Chondrocyte (in vitro differentiated cells): ENCODE data around the gene MBD1. TPM values are rescaled to one million over a fixed set of nuclear protein-coding genes. Genes with fewer than 3 reads are reported as not detected.
"Not testable (repeated sequence)": the region's sequence is repeated elsewhere in the genome, so short reads cannot be mapped to it uniquely, and the experiment has no call there.

Experiments used
- DNase-seq: peaks from one replicate; pipeline ENCODE4 v3.0.0; 2021; ENCODE audit warnings: mixed read lengths, low spot score
- H3K27ac Mint-ChIP-seq: one replicate; pipeline ENCODE4 v1.8.0; 2021; ENCODE audit warnings: mild to moderate bottlenecking, moderate library complexity, mixed read lengths; ENCODE audit not compliant: unreplicated experiment
- H3K27me3 Mint-ChIP-seq: 2 replicates; pipeline ENCODE4 v1.8.0; 2021; ENCODE audit warnings: low read depth, mixed read lengths
- H3K36me3 Mint-ChIP-seq: 2 replicates; pipeline ENCODE4 v1.8.0; 2021; ENCODE audit warnings: low read depth, mixed read lengths
- H3K4me1 Mint-ChIP-seq: 2 replicates; pipeline ENCODE4 v1.8.0; 2021; ENCODE audit warnings: low read depth, mild to moderate bottlenecking, mixed read lengths
- H3K4me3 Mint-ChIP-seq: one replicate; pipeline ENCODE4 v1.8.0; 2021; ENCODE audit warnings: mild to moderate bottlenecking, moderate library complexity, mixed read lengths; ENCODE audit not compliant: unreplicated experiment
- H3K9me3 Mint-ChIP-seq: 2 replicates; pipeline ENCODE4 v1.8.0; 2021; ENCODE audit warnings: low read depth, mixed read lengths
- CTCF ChIP-seq: fragments of 200-600 bp; sonication (generic); IDR thresholded peaks from 2 replicates; pipeline ENCODE4 v1.5.0; 2021; ENCODE audit warnings: antibody characterized with exemption, mild to moderate bottlenecking, moderate library complexity
- total RNA-seq: library from RNA; stranded (reverse); gene quantifications from 3 replicates; pipeline ENCODE4 v1.2.1, GENCODE V29; 2021

Gene MBD1
- total RNA-seq, 1 donor from 2014 or later: 62.0 TPM

GRCh38 chr18:50313873-50314460, 32.6 kb upstream of the MBD1 start:
- Mint-ChIP-seq H3K27me3 (peaks cover 45% of the 10 kb centered on the region), H3K4me1 (no peaks in the 10 kb centered on the region), H3K36me3 (no peaks in the 10 kb centered on the region), H3K4me3 (no peak overlapping the region), H3K9me3 (no peaks in the 10 kb centered on the region), H3K27ac (no peak overlapping the region)
- DNase-seq: no peak
- no peak for TF ChIP-seq CTCF

- Mint-ChIP-seq H3K27ac (no peak overlapping the region), H3K27me3 (peaks cover 36% of the 10 kb centered on the region), H3K9me3 (no peaks in the 10 kb centered on the region), H3K4me1 (peaks cover 5% of the 10 kb centered on the region), H3K4me3 (no peak overlapping the region), H3K36me3 (no peaks in the 10 kb centered on the region)
- DNase-seq: no peak
- no peak for TF ChIP-seq CTCF
These were observed 31.8 kb upstream of the MBD1 start for GRCh38 chr18:50313031-50313607.

- no peak overlapping the region for H3K27ac Mint-ChIP-seq
- DNase-seq: no peak
- H3K36me3 Mint-ChIP-seq: no peaks in the 10 kb centered on the region
- H3K27me3 Mint-ChIP-seq: peaks cover 32% of the 10 kb centered on the region
- H3K9me3 Mint-ChIP-seq: no peaks in the 10 kb centered on the region
- H3K4me1 Mint-ChIP-seq: peaks cover 9% of the 10 kb centered on the region
- no peak for TF ChIP-seq CTCF
- no peak overlapping the region for H3K4me3 Mint-ChIP-seq
These were observed 31.1 kb upstream of the MBD1 start for GRCh38 chr18:50312296-50313030.

GRCh38 chr18:50311650-50312049, 30.3 kb upstream of the MBD1 start:
- no peaks in the 10 kb centered on the region for H3K36me3 Mint-ChIP-seq
- no peak for TF ChIP-seq CTCF
- H3K27ac Mint-ChIP-seq: no peak overlapping the region
- H3K4me1 Mint-ChIP-seq: peaks cover 16% of the 10 kb centered on the region
- H3K9me3 Mint-ChIP-seq: no peaks in the 10 kb centered on the region
- H3K4me3 Mint-ChIP-seq: no peak overlapping the region
- peaks cover 26% of the 10 kb centered on the region for H3K27me3 Mint-ChIP-seq
- no peak for DNase-seq

- Mint-ChIP-seq H3K9me3 (peaks cover 3% of the 10 kb centered on the region), H3K36me3 (no peaks in the 10 kb centered on the region), H3K4me1 (peaks cover 16% of the 10 kb centered on the region), H3K27ac (no peak overlapping the region), H3K27me3 (peaks cover 24% of the 10 kb centered on the region), H3K4me3 (no peak overlapping the region)
- no peak for TF ChIP-seq CTCF
- no peak for DNase-seq
These were observed 28.8 kb upstream of the MBD1 start for GRCh38 chr18:50310080-50310479.

- not testable (repeated sequence) for H3K27ac Mint-ChIP-seq, H3K9me3 Mint-ChIP-seq, H3K4me3 Mint-ChIP-seq, DNase-seq, H3K36me3 Mint-ChIP-seq
- peaks cover 16% of the 10 kb centered on the region for H3K4me1 Mint-ChIP-seq
- peaks cover 22% of the 10 kb centered on the region for H3K27me3 Mint-ChIP-seq
These were observed 27.5 kb upstream of the MBD1 start for GRCh38 chr18:50308851-50309250.
